Measurements from ENCODE around the gene SMYD3. TPM values are rescaled to one million over a fixed set of nuclear protein-coding genes. Genes with fewer than 3 reads are reported as not detected.

Gene SMYD3
- total RNA-seq, 1 experiment from 2014 or later: 17.4 TPM

DNA sequence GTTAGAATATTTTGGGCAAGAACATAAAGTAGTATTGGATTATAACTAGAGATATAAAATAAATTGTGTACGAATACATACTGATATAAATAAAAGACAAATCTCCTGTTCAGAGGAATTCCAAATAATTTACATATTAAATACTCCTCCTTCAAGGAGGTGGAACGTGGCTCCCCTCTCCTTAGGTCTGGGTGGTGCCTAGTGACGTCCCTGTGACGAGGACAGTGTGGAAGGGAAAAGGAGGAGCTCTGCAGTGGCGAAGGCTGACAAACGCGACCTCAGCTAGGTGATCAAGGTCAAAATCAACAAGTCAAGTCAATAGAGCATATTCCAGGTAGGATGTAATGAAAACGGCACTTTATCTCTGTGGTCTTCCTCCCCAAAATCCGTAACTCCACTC is 310.0 kb downstream of the SMYD3 start:
- intact Hi-C loops (cut with micrococcal nuclease; ENCODE audit: unreplicated experiment): no loop called here
- H3K9me3 ChIP-seq (ENCODE audit: control insufficient read depth, insufficient read depth, low read depth, low read length): no peaks in the 10 kb centered on the region
- no peaks in the 10 kb centered on the region for H3K27me3 ChIP-seq (ENCODE audit: control insufficient read depth, insufficient read depth, low read length)
- ChIA-PET CTCF (no interaction called here), POLR2A (no interaction called here)
- no peak overlapping the region for H3K27ac ChIP-seq (ENCODE audit: low read length)
- H3K4me3 ChIP-seq (ENCODE audit: low read depth in 2 of 2, low read length in 2 of 2): no peak overlapping the region
- in situ Hi-C loops (cut with HindIII; ENCODE audit: low pct_unique_long_range_greater_than_20kb, low sequenced_read_pairs): no loop called here
- no peaks in the 10 kb centered on the region for H3K36me3 ChIP-seq (ENCODE audit: control insufficient read depth, insufficient read depth, low read length)
- no peak for DNase-seq (ENCODE audit: low read depth, low spot score)
- BruUV-seq (replicated peaks): no TSS peak
- H3K4me1 ChIP-seq (ENCODE audit: control insufficient read depth, insufficient read depth, low read length): no peaks in the 10 kb centered on the region
- ATAC-seq: no peak
- TF ChIP-seq, protein P1, sequence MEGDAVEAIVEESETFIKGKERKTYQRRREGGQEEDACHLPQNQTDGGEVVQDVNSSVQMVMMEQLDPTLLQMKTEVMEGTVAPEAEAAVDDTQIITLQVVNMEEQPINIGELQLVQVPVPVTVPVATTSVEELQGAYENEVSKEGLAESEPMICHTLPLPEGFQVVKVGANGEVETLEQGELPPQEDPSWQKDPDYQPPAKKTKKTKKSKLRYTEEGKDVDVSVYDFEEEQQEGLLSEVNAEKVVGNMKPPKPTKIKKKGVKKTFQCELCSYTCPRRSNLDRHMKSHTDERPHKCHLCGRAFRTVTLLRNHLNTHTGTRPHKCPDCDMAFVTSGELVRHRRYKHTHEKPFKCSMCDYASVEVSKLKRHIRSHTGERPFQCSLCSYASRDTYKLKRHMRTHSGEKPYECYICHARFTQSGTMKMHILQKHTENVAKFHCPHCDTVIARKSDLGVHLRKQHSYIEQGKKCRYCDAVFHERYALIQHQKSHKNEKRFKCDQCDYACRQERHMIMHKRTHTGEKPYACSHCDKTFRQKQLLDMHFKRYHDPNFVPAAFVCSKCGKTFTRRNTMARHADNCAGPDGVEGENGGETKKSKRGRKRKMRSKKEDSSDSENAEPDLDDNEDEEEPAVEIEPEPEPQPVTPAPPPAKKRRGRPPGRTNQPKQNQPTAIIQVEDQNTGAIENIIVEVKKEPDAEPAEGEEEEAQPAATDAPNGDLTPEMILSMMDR (IDR thresholded peaks at IDR 0.05): no peak
- TF ChIP-seq SIN3A (IDR thresholded peaks at IDR 0.05; ENCODE audit: borderline replicate concordance, insufficient read depth, low read depth, low read length) (no peak), POLR2AphosphoS5 (IDR thresholded peaks at IDR 0.05; ENCODE audit: low read depth, low read length) (no peak), TCF7L2 (IDR thresholded peaks at IDR 0.05; ENCODE audit: low read depth, low read length) (no peak)
- TF ChIP-seq, protein P2, sequence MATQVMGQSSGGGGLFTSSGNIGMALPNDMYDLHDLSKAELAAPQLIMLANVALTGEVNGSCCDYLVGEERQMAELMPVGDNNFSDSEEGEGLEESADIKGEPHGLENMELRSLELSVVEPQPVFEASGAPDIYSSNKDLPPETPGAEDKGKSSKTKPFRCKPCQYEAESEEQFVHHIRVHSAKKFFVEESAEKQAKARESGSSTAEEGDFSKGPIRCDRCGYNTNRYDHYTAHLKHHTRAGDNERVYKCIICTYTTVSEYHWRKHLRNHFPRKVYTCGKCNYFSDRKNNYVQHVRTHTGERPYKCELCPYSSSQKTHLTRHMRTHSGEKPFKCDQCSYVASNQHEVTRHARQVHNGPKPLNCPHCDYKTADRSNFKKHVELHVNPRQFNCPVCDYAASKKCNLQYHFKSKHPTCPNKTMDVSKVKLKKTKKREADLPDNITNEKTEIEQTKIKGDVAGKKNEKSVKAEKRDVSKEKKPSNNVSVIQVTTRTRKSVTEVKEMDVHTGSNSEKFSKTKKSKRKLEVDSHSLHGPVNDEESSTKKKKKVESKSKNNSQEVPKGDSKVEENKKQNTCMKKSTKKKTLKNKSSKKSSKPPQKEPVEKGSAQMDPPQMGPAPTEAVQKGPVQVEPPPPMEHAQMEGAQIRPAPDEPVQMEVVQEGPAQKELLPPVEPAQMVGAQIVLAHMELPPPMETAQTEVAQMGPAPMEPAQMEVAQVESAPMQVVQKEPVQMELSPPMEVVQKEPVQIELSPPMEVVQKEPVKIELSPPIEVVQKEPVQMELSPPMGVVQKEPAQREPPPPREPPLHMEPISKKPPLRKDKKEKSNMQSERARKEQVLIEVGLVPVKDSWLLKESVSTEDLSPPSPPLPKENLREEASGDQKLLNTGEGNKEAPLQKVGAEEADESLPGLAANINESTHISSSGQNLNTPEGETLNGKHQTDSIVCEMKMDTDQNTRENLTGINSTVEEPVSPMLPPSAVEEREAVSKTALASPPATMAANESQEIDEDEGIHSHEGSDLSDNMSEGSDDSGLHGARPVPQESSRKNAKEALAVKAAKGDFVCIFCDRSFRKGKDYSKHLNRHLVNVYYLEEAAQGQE (IDR thresholded peaks at IDR 0.05; ENCODE audit: insufficient read depth in 1 of 2, low read depth in 2 of 2, low read length in 1 of 2): no peak

DNA sequence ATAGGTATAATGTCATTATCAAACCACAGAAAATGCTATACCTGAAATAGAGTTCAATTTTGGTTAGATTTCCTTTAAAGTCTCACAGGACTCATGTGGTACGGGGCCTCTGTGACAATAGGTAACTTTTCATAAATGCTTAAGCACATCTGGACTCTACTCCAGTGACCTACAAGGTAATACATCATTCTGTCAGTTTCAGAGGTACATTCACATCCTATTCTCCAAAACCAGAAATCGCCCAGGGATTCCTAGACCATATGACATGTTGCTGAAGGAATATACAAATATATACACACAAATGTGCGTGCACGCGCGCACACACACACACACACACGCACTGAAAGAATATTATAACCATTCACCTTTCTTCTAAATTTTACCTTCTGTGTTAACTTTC is 311.8 kb downstream of the SMYD3 start:
- Histone ChIP-seq H3K4me3 (ENCODE audit: low read depth in 2 of 2, low read length in 2 of 2) (no peak overlapping the region), H3K27me3 (ENCODE audit: control insufficient read depth, insufficient read depth, low read length) (no peaks in the 10 kb centered on the region), H3K27ac (ENCODE audit: low read length) (no peak overlapping the region), H3K36me3 (ENCODE audit: control insufficient read depth, insufficient read depth, low read length) (no peaks in the 10 kb centered on the region), H3K4me1 (ENCODE audit: control insufficient read depth, insufficient read depth, low read length) (no peaks in the 10 kb centered on the region), H3K9me3 (ENCODE audit: control insufficient read depth, insufficient read depth, low read depth, low read length) (no peaks in the 10 kb centered on the region)
- ATAC-seq: no peak
- BruUV-seq (replicated peaks): no TSS peak
- ChIA-PET POLR2A (no interaction called here), CTCF (no interaction called here)
- in situ Hi-C loops (cut with HindIII; ENCODE audit: low pct_unique_long_range_greater_than_20kb, low sequenced_read_pairs): no loop called here
- intact Hi-C loops (cut with micrococcal nuclease; ENCODE audit: unreplicated experiment): no loop called here
- TF ChIP-seq SIN3A (IDR thresholded peaks at IDR 0.05; ENCODE audit: borderline replicate concordance, insufficient read depth, low read depth, low read length): no peak
- no peak for TF ChIP-seq POLR2AphosphoS5 (IDR thresholded peaks at IDR 0.05; ENCODE audit: low read depth, low read length)
- TF ChIP-seq, protein P1 (IDR thresholded peaks at IDR 0.05): no peak
- TF ChIP-seq, protein P2 (IDR thresholded peaks at IDR 0.05; ENCODE audit: insufficient read depth in 1 of 2, low read depth in 2 of 2, low read length in 1 of 2): no peak
- no peak for TF ChIP-seq TCF7L2 (IDR thresholded peaks at IDR 0.05; ENCODE audit: low read depth, low read length)
- no peak for DNase-seq (ENCODE audit: low read depth, low spot score)

Measured in Panc1 (cell line).